IPS-20b (cell line): ENCODE results near the gene TIMM13.
"Not testable (repeated sequence)": the region's sequence is repeated elsewhere in the genome, so short reads cannot be mapped to it uniquely, and the experiment has no call there.

Source experiments
- H3K27ac ChIP-seq: one replicate; pipeline ENCODE4 v1.5.1; 2013; ENCODE audit warnings: low read length
- H3K27me3 ChIP-seq: 2 replicates; pipeline ENCODE4 v1.6.1; 2013; ENCODE audit warnings: mild to moderate bottlenecking, low read length, inconsistent platforms; ENCODE audit not compliant: insufficient read depth
- H3K36me3 ChIP-seq: 2 replicates; pipeline ENCODE4 v1.6.1; 2013; ENCODE audit warnings: low read depth, mild to moderate bottlenecking, inconsistent platforms, low read length, moderate library complexity; ENCODE audit not compliant: insufficient read depth
- H3K4me1 ChIP-seq: 2 replicates; pipeline ENCODE4 v1.6.1; 2013; ENCODE audit warnings: mild to moderate bottlenecking, control low read depth, inconsistent platforms, low read length, moderate library complexity; ENCODE audit not compliant: insufficient read depth
- H3K4me3 ChIP-seq: 2 replicates; pipeline ENCODE4 v1.5.1; 2013; ENCODE audit warnings: mild to moderate bottlenecking, low read length, inconsistent platforms
- H3K9ac ChIP-seq: 2 replicates; pipeline ENCODE4 v1.6.1; 2013; ENCODE audit warnings: low read depth, mild to moderate bottlenecking, inconsistent platforms, low read length, moderate library complexity
- H3K9me3 ChIP-seq: 2 replicates; pipeline ENCODE4 v1.6.1; 2013; ENCODE audit warnings: mild to moderate bottlenecking, low read depth, low read length, inconsistent platforms; ENCODE audit not compliant: insufficient read depth

The TIMM13 gene

DNA sequence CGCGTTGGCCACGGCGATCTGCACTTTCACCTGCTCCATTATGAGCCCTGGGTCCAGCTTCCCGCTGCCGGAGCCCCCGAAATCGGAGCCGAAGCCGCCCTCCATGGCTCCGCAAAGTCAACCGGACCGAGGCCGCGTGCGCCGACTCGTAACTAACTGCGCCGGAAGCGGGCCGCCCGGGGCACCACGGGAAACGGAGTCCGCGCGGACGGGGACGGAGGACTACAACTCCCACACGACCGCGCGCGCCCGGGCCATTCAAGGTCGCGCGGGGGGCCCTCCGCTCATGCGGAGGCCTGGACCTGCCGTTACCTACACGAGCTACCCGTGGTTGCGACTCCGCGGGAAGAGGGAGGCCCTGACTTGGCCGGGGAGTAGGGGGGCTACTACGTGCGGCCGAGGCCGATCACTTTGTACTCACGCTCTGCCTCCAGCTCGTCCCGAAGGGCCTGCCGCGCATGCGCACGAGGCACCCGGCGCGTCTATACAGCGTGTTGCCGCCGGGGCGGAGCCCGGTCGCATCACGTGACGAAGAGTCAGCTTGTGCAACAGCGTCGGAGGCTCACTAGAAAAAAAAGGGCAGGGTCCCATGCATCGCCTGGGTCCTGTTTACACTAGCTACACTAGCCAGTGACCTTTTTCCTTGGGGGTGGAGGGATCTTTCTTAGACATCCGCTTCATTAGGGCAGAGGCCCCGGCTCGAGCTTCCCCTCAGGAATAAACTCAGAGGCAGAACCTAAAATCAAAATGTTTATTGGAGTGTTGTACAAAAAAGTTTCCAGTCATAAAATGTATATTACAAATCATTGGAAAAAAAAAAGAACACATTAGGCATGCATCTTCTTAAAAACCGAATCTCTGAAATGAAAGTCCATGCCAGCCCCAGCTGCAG lies at the start of gene TIMM13:
TSS of gene TIMM13 (minus strand) at position 158 of the 892 bp plus-strand sequence. CDS start at position 105, 53 bp downstream.
- Histone ChIP-seq H3K4me1 (peaks cover 6% of the 10 kb centered on the region; the same call in 1 of the 2 replicates), H3K27ac (peak within 1 kb of the TSS; percentile 98), H3K27me3 (no peaks in the 10 kb centered on the region), H3K36me3 (peaks cover 31% of the 10 kb centered on the region), H3K4me3 (peak within 1 kb of the TSS; percentile 93), H3K9ac (peak within 1 kb of the TSS; percentile 99), H3K9me3 (no peaks in the 10 kb centered on the region)

DNA sequence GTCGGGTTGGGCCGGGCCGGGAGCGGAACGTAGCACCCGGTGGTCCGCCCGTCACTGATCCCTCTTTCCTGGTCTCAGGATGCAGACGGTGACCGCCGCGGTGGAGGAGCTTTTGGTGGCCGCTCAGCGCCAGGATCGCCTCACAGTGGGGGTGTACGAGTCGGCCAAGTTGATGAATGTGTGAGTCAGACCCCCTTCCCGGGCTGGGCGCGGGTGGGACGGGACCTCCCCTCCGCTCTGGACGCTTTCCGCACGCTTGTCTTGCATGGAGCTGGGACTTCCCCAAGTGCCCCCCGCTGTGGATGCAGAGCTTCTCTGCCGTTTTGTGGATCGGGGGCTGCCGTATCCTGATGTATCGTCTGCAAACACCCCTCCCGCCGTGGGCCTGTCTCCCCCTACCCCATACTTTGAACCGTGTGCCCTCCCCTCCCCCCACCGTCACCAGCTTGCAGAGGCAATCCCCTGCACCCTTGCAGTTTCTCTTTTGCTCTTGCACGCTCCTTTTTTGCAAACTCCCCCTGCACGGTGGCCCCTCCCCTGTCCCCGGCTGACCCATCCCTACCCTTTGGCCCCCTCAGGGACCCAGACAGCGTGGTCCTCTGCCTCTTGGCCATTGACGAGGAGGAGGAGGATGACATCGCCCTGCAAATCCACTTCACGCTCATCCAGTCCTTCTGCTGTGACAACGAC lies 49.2 kb upstream of the TIMM13 start:
- no peak overlapping the region for H3K27ac ChIP-seq
- H3K9me3 ChIP-seq: no peaks in the 10 kb centered on the region
- H3K4me3 ChIP-seq: peak overlapping the region; percentile 90
- H3K27me3 ChIP-seq: peaks cover 59% of the 10 kb centered on the region
- H3K4me1 ChIP-seq: peaks cover 2% of the 10 kb centered on the region; the same call in 1 of the 2 replicates
- no peaks in the 10 kb centered on the region for H3K36me3 ChIP-seq
- H3K9ac ChIP-seq: peak overlapping the region; percentile 71; the same call in 1 of the 2 replicates

DNA sequence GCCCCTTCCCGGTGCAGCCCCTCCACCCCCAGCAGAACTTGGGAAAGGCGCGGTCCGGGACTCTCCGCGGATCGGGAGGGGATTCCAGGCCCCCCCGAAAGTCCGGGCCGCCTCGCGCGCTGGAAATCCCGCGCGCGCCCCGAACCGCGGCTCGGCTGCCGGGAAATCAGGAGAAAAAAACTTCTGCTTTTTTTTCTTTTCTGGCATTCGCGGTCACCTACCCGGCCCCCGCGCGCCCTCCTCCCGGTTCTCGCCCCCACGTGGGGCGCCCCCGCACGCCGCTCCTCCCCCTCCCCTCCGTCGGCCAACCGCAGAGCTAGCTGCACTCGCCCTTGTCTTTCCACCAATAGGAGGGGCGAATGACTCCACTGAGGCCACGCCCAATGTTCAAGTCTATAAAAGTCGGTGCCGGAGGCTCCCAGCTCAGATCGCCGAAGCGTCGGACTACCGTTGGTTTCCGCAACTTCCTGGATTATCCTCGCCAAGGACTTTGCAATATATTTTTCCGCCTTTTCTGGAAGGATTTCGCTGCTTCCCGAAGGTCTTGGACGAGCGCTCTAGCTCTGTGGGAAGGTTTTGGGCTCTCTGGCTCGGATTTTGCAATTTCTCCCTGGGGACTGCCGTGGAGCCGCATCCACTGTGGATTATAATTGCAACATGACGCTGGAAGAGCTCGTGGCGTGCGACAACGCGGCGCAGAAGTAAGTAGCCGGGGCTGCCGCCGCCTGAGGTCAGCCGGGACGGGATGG lies 48.5 kb upstream of the TIMM13 start, which contains the start of gene GADD45B:
TSS of gene GADD45B (plus strand) at position 426 of the 749 bp plus-strand sequence. CDS start at position 658, 232 bp downstream.
- Histone ChIP-seq H3K9ac (peak within 1 kb of the TSS; percentile 71; the same call in 1 of the 2 replicates), H3K27me3 (peaks cover 59% of the 10 kb centered on the region), H3K9me3 (no peaks in the 10 kb centered on the region), H3K4me3 (peak within 1 kb of the TSS; percentile 90), H3K27ac (no peak within 1 kb of the TSS), H3K4me1 (peaks cover 2% of the 10 kb centered on the region; the same call in 1 of the 2 replicates), H3K36me3 (no peaks in the 10 kb centered on the region)

DNA sequence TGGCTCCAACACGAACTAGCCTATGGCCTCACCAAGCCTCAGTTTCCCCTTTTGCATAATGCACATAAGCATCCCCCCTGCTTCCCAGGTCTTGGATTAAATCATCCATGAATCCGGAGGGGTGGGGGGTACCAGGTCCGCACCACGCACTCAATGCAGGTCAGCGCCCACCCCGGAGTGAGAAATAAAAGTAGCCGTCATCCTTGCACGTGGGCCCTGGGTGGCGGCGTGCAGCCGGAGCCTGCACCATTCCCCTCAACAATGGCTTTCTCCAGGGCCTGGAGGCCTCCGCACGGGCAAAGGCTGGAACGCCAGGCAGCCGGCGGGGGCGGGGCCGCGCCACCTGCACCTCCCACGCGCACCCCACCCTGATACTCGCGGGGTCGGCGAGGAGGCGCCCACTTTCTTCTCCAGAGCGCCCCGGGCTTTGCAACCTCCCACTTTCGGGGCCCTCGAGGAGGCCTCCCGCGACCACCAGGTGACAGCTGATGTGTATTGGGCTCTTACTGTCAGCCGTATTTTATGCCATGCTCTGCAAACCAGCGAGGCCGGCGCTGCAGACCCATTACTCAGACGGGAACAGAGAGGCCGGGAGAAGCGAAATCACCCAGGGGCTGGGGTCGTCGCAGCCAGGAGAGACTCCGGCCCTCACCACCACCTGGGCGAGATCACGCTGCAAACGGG lies 47.8 kb upstream of the TIMM13 start:
- no peak overlapping the region for H3K9ac ChIP-seq
- H3K4me1 ChIP-seq: peaks cover 2% of the 10 kb centered on the region; the same call in 1 of the 2 replicates
- H3K27ac ChIP-seq: no peak overlapping the region
- H3K27me3 ChIP-seq: peaks cover 54% of the 10 kb centered on the region
- peak overlapping the region; percentile 90 for H3K4me3 ChIP-seq
- H3K9me3 ChIP-seq: no peaks in the 10 kb centered on the region
- H3K36me3 ChIP-seq: no peaks in the 10 kb centered on the region

DNA sequence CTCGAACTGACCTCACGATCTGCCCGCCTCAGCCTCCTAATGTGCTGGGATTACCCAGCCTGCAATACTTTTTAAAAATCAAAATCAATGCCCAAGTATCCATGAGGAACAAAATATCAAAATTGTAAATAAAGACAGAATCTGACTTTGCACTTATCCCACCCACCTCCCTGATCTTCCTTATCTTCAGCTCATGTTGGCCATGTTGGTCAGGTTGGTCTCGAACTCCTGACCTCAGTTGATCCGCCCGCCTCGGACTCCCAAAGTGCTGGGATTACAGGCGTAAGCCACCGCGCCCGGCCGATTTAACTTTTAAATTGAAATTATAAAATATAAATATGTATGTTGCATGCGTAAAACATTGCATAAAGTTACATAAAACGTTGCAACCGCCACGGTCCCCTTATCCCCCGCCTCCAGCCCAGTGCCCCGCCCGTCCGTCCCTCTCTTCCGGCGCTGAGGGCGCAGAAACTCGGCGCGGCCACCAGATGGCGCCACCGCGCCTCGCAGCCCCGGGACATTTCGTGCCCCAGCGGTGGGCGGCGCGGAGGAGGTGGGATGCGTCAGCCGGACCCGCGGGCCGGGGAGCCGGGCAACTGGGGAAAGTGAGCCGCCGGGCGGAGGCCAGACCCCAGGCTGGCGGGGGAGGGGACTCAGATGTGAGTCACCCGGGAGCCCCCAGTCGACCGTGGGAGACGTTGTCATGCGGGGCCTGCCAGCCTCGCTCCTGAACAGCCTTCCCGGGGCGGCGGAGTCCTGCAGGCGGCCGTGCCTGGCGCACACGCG lies 47.0 kb upstream of the TIMM13 start:
- Histone ChIP-seq H3K27me3 (peaks cover 47% of the 10 kb centered on the region), H3K36me3 (no peaks in the 10 kb centered on the region), H3K4me1 (peaks cover 2% of the 10 kb centered on the region; the same call in 1 of the 2 replicates), H3K4me3 (peak overlapping the region; percentile 53), H3K27ac (no peak overlapping the region), H3K9me3 (no peaks in the 10 kb centered on the region), H3K9ac (no peak overlapping the region)

DNA sequence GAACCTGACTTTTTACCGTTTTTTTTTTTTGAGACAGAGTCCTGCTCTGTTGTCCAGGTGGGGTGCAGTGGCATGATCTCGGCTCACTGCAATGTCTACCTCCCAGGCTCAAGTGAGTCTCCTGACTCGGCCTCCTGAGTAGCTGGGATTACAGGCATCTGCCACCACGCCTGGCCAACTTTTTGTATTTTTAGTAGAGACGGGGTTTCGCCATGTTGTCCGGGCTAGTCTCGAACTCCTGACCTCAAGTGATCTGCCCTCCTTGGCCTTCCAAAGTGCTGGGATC lies 42.5 kb upstream of the TIMM13 start:
- not testable (repeated sequence) for H3K27ac ChIP-seq, H3K4me3 ChIP-seq, H3K4me1 ChIP-seq, H3K9me3 ChIP-seq, H3K36me3 ChIP-seq, H3K9ac ChIP-seq, H3K27me3 ChIP-seq

DNA sequence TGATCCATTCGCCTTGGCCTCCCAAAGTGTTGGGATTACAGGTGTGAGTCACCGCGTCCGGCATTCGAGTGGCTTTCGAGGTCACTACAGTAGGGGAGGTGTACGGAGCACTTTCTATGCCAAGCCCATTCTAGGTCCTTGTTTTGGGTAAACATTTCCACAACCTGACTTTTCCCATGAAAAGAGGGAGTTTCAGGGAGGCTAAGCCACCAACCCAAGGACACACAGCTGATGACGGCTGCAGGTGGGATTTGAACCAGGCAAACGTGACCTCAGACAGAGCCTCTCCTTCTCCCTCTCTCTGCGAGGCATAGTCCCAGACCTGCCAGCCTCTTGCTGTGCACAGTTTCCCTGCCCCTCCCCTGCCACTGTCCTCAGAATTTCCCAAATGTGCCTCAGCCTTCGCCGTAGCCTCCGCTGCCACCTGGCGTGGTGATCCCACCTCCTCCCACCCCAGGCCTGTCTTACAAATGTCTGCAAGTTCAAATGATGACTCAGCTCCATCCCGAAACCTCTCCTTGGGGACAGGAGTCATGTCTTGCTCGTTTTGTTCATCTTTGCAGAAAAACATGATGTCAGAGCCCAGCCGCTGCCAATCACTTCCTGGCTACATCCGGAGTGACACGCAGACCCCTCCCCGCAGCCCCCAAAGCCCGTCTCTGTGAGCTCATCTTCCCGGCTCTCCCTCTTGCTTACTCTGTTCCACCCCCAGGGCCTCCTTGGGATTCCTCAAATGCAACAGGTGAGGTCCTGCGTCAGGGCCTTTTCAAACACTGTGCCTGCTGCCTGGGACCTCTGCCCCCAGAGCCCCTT lies 41.9 kb upstream of the TIMM13 start:
- Histone ChIP-seq H3K9ac (no peak overlapping the region), H3K36me3 (no peaks in the 10 kb centered on the region), H3K4me1 (no peaks in the 10 kb centered on the region), H3K4me3 (no peak overlapping the region), H3K27ac (no peak overlapping the region), H3K9me3 (no peaks in the 10 kb centered on the region), H3K27me3 (no peaks in the 10 kb centered on the region)

DNA sequence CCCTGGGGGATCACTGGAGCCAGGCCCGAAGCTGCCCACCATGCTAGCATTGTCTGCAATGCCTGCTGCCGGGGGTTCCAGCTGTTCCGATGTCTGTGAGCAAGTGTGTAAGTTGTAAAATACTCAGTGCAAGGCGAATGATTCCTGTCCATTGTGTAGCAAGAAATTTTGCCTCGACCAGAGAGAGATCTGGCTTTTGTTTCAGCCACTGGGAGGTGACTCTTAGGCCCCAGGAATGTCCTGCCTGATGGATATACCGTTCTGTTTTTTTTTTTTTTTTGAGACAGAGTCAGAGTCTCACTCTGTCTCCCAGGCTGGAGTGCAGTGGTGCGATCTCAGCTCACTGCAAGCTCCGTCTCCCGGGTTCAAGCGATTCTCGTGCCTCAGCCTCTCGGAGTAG lies 41.2 kb upstream of the TIMM13 start:
- Histone ChIP-seq H3K27me3 (no peaks in the 10 kb centered on the region), H3K4me1 (no peaks in the 10 kb centered on the region), H3K9ac (no peak overlapping the region), H3K27ac (no peak overlapping the region), H3K4me3 (no peak overlapping the region), H3K9me3 (no peaks in the 10 kb centered on the region), H3K36me3 (no peaks in the 10 kb centered on the region)

DNA sequence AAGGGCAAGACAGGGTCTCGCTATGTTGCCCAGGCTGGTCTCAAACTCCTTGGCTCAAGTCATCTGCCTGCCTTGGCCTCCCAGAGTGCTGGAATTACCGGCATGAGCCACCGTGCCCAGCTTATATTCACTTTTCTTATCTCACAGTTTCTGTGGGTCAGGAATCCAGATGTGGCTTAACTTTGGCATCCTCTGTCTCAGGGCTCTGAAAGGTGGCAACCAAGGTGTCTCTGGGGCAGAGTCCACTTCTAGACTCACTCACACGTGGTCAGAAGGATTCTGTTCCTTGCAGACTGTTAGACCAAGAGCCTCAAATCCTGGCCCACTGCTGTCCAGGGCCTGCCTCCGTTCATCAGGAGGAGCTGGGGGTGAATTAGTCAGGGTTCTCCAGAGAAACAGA lies 37.0 kb upstream of the TIMM13 start:
- H3K36me3 ChIP-seq: no peaks in the 10 kb centered on the region
- no peak overlapping the region for H3K4me3 ChIP-seq
- no peaks in the 10 kb centered on the region for H3K4me1 ChIP-seq
- H3K27ac ChIP-seq: no peak overlapping the region
- no peaks in the 10 kb centered on the region for H3K27me3 ChIP-seq
- no peaks in the 10 kb centered on the region for H3K9me3 ChIP-seq
- H3K9ac ChIP-seq: no peak overlapping the region

DNA sequence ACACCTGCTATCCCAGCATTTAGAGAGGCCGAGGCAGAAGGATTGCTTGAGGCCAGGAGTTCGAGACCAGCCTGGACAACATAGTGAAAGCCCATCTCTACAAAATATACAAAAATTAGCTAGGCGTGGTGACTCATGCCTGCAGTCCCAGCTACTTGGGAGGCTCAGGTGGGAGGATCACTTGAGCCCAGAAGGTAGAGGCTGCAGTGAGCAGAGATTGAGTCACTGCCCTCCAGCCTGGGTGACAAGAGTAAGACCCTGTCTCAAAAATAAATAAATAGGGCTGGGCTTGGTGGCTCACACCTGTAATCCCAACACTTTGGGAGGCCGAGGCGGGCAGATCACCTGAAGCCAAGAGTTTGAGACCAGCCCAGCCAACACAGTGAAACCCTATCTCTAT lies 36.3 kb upstream of the TIMM13 start:
- not testable (repeated sequence) for H3K36me3 ChIP-seq, H3K27me3 ChIP-seq, H3K27ac ChIP-seq, H3K9me3 ChIP-seq, H3K4me1 ChIP-seq, H3K4me3 ChIP-seq
- peak overlapping the region; percentile 19; the same call in 1 of the 2 replicates for H3K9ac ChIP-seq
